Endothelial cell of umbilical vein (primary cell): ENCODE measurements around the gene LAMC2. TPM values are rescaled to one million over a fixed set of nuclear protein-coding genes. Genes with fewer than 3 reads are reported as not detected.

Source experiments
- BruUV-seq: library from RNA; stranded (reverse); fragments of 400-500 nt; replicated peaks from 2 replicates; lab custom pipeline; 2021; lab: Mats Ljungman, UMichigan
- CTCF ChIA-PET: fragments of 300-600, 350-600 bp; sonication (Branson Sonifier 250); formaldehyde crosslinking; loops from one replicate; lab custom pipeline; 2021; ENCODE audit warnings: antibody characterized with exemption, inconsistent platforms; lab: Charles Lee
- POLR2A ChIA-PET: fragments of 300-600, 350-600 bp; sonication (Branson Sonifier 250); formaldehyde crosslinking; loops from one replicate; lab custom pipeline; 2021; ENCODE audit warnings: antibody characterized with exemption, inconsistent platforms; lab: Charles Lee
- DNase-seq: peaks from one replicate; pipeline ENCODE4 v3.0.0-alpha.2; 2011; ENCODE audit warnings: low read depth, low spot score
- FAIRE-seq: peaks from 2 replicates; lab custom pipeline; 2011; peaks lifted over from hg19 to GRCh38; lab: Jason Lieb, UNC
- H2AFZ ChIP-seq: 2 replicates; pipeline ENCODE4 v1.6.0; 2012; ENCODE audit warnings: low read depth, low read length, control low read depth, inconsistent platforms
- H3K27ac ChIP-seq: 2 replicates; pipeline ENCODE4 v1.5.1; 2011; ENCODE audit warnings: low read depth, mild to moderate bottlenecking, control low read depth, low read length, moderate library complexity; ENCODE audit not compliant: insufficient read depth
- H3K27me3 ChIP-seq, 2 experiments: 2 replicates each; pipeline versions ENCODE4 v1.6.0 to v1.6.1; 2011; ENCODE audit warnings: low read length in 2 of 2, mixed read lengths in 1 of 2; ENCODE audit not compliant: control insufficient read depth in 2 of 2, insufficient read depth in 2 of 2
- H3K36me3 ChIP-seq, 2 experiments: 2 replicates in 1 of 2; 3 replicates in 1 of 2; pipeline ENCODE4 v1.5.1; 2011; ENCODE audit warnings: low read length in 2 of 2, mild to moderate bottlenecking in 1 of 2, moderate library complexity in 1 of 2; ENCODE audit not compliant: control insufficient read depth in 2 of 2, insufficient read depth in 2 of 2; ENCODE audit errors: extremely low read depth in 1 of 2
- H3K4me1 ChIP-seq: 3 replicates; pipeline ENCODE4 v1.5.1; 2011; ENCODE audit warnings: mild to moderate bottlenecking, low read length; ENCODE audit not compliant: control insufficient read depth, insufficient read depth; ENCODE audit errors: extremely low read depth
- H3K4me2 ChIP-seq: 2 replicates; pipeline ENCODE4 v1.6.1; 2011; ENCODE audit warnings: low read length, control low read depth, mixed read lengths; ENCODE audit not compliant: insufficient read depth
- H3K4me3 ChIP-seq, 3 experiments: fragments of 200-600 bp in 1 of 3; sonication (generic), shearing (Covaris generic) in 1 of 3; replicated peaks in 1 of 3; 2 replicates each; pipeline ENCODE4 v1.5.1; 2011 to 2016; ENCODE audit warnings: control low read depth in 3 of 3, low read length in 3 of 3, mild to moderate bottlenecking in 2 of 3, inconsistent platforms in 1 of 3, low read depth in 1 of 3, moderate library complexity in 1 of 3; ENCODE audit not compliant: insufficient read depth in 1 of 3
- H3K79me2 ChIP-seq: 2 replicates; pipeline ENCODE4 v1.6.0; 2012; ENCODE audit warnings: low read length, inconsistent platforms; ENCODE audit not compliant: control insufficient read depth, insufficient read depth
- H3K9ac ChIP-seq: replicated peaks from 2 replicates; pipeline ENCODE3; 2011; ENCODE audit warnings: low read length, control low read depth; ENCODE audit not compliant: insufficient read depth; ENCODE audit errors: extremely low read depth
- H3K9me1 ChIP-seq: replicated peaks from 3 replicates; pipeline ENCODE4 v1.6.0; 2011; ENCODE audit warnings: mild to moderate bottlenecking, low read length; ENCODE audit not compliant: control insufficient read depth, insufficient read depth; ENCODE audit errors: extremely low read depth
- H3K9me3 ChIP-seq: replicated peaks from 2 replicates; pipeline ENCODE4 v1.5.1; 2012; ENCODE audit warnings: low read length, inconsistent platforms; ENCODE audit not compliant: control insufficient read depth, insufficient read depth
- H4K20me1 ChIP-seq: replicated peaks from 2 replicates; pipeline ENCODE3; 2011; ENCODE audit warnings: mild to moderate bottlenecking, low read length; ENCODE audit not compliant: control insufficient read depth, insufficient read depth; ENCODE audit errors: extremely low read depth
- CTCF ChIP-seq, 2 donors: IDR thresholded peaks; 1 replicate in 1 of 2; 2 replicates in 1 of 2; pipeline ENCODE4 v1.5.1; 2011; ENCODE audit warnings: low read length in 2 of 2, mild to moderate bottlenecking in 2 of 2, moderate library complexity in 2 of 2, control low read depth in 1 of 2, inconsistent platforms in 1 of 2, low read depth in 1 of 2; ENCODE audit not compliant: insufficient read depth in 1 of 2; ENCODE audit errors: extremely low read depth in 1 of 2
- EZH2 ChIP-seq: IDR thresholded peaks from 2 replicates; pipeline ENCODE4 v1.6.1; 2012; ENCODE audit warnings: borderline replicate concordance, low read depth, mild to moderate bottlenecking, moderate library complexity, low read length, inconsistent platforms; ENCODE audit not compliant: severe bottlenecking
- FOS ChIP-seq: IDR thresholded peaks from 2 replicates; pipeline ENCODE4 v1.6.1; 2011; ENCODE audit warnings: mild to moderate bottlenecking, low read length, moderate library complexity, borderline replicate concordance; ENCODE audit not compliant: insufficient read depth
- GATA2 ChIP-seq: IDR thresholded peaks from 2 replicates; pipeline ENCODE4 v1.7.0; 2011; ENCODE audit warnings: low read depth, mild to moderate bottlenecking, moderate library complexity, mixed read lengths, low read length; ENCODE audit not compliant: insufficient read length, insufficient read depth
- JUN ChIP-seq: IDR thresholded peaks from 2 replicates; pipeline ENCODE4 v1.6.1; 2011; ENCODE audit warnings: borderline replicate concordance, low read depth; ENCODE audit not compliant: insufficient read length, insufficient read depth
- MAX ChIP-seq: IDR thresholded peaks from 2 replicates; pipeline ENCODE4 v1.6.1; 2011; ENCODE audit not compliant: insufficient read depth, insufficient read length
- MYC ChIP-seq: IDR thresholded peaks from one replicate; pipeline ENCODE4 v1.6.1; 2011; ENCODE audit warnings: mild to moderate bottlenecking, low read depth, low read length
- POLR2A ChIP-seq: IDR thresholded peaks from 2 replicates; pipeline ENCODE4 v1.6.1; 2012; ENCODE audit warnings: low read depth, mild to moderate bottlenecking, control low read depth, low read length
- POLR2AphosphoS5 ChIP-seq: IDR thresholded peaks from 2 replicates; pipeline ENCODE4 v1.6.1; 2012; ENCODE audit warnings: low read depth, mild to moderate bottlenecking, control low read depth, low read length, moderate library complexity; ENCODE audit not compliant: insufficient read depth
- dilution Hi-C: fragments of 300-500 bp; cut with MboI; formaldehyde crosslinking; loops from one replicate; pipeline ENCODE4 v1.15.0; 2019; ENCODE audit warnings: low sequenced_read_pairs; ENCODE audit not compliant: extremely low pct_ligation_motif_present
- intact Hi-C: fragments of 100-400 bp; cut with micrococcal nuclease; formaldehyde crosslinking; loops from one replicate; pipeline ENCODE4 v1.10.0; 2022
- polyA plus RNA-seq, 4 experiments: library from polyadenylated mRNA; depleted of rRNA in 3 of 4; stranded (reverse) in 3 of 4; unstranded in 1 of 4; fragments of >200 nt; gene quantifications; 2 replicates each; pipeline versions ENCODE4 v1.2.1 to v1.2.3, GENCODE V29; 2011 to 2012; ENCODE audit warnings: missing spikeins in 1 of 4
- total RNA-seq: library from RNA; stranded (reverse); gene quantifications from 2 replicates; pipeline ENCODE4 v1.2.3, GENCODE V29; 2021

LAMC2 gene
- total and polyA plus RNA-seq, 2 donors (not counting 3 experiments of a cell fraction or from before 2014, with no cell fraction given), result 0.23 to 0.82 TPM

DNA sequence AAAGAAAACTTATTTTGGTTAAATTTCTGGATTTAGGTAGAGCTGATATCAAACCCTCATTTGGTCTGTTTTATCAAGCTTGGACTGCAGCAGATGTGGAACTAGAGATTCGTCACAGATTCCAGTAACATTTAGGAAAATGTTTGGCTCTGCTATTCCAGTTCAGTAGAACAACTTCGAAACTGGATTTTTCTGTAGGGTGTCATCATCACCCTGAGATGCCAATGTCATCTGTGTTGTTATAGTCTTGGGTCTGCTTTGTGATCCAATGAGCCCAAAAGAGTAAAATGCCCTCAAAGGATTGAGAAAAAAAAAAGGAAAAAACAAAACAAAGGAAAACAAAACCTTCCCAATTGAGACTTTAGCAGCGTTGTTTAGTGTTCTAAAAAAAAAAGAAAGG is 55.4 kb downstream of the LAMC2 start:
- Histone ChIP-seq H3K27ac (no peak overlapping the region), H3K27me3 (no peaks in the 10 kb centered on the region), H3K36me3 (no peaks in the 10 kb centered on the region), H3K9ac (no peak overlapping the region), H4K20me1 (no peaks in the 10 kb centered on the region), H3K9me1 (no peaks in the 10 kb centered on the region), H3K9me3 (no peaks in the 10 kb centered on the region), H3K4me1 (peaks cover 2% of the 10 kb centered on the region), H3K79me2 (no peaks in the 10 kb centered on the region), H3K4me2 (no peak overlapping the region), H3K4me3 (no peak overlapping the region), H2AFZ (no peak overlapping the region)
- FAIRE-seq (no peak), DNase-seq (no peak)
- intact Hi-C loops (no loop called here), dilution Hi-C loops (no loop called here)
- no peak for TF ChIP-seq EZH2
- POLR2A ChIA-PET, result no interaction called here
- BruUV-seq, result no TSS peak
- CTCF ChIA-PET, result interaction anchor here (1.6 to 1.8 kb wide), 2 partner anchors 14 to 102 kb away, joined by 4 to 8 read pairs; no protein-coding TSS in a partner anchor

GRCh38 chr1:183242556-183242955 is 56.5 kb downstream of the LAMC2 start:
- Histone ChIP-seq H3K36me3 (no peaks in the 10 kb centered on the region), H3K4me1 (peaks cover 2% of the 10 kb centered on the region), H3K9ac (no peak overlapping the region), H3K4me3 (no peak overlapping the region), H3K4me2 (no peak overlapping the region), H2AFZ (no peak overlapping the region), H4K20me1 (no peaks in the 10 kb centered on the region), H3K27me3 (no peaks in the 10 kb centered on the region), H3K79me2 (no peaks in the 10 kb centered on the region), H3K9me1 (no peaks in the 10 kb centered on the region), H3K27ac (no peak overlapping the region), H3K9me3 (no peaks in the 10 kb centered on the region)
- no peak for DNase-seq
- POLR2A ChIA-PET, result interaction anchor here (0.7 kb wide), 1 partner anchor 78 kb away, joined by 4 read pairs; no protein-coding TSS in a partner anchor
- intact Hi-C loops (no loop called here), dilution Hi-C loops (no loop called here)
- no peak for FAIRE-seq
- TF ChIP-seq CTCF (IDR thresholded peaks at IDR 0.05; ENCODE audit: extremely low read depth in 1 of 2, insufficient read depth in 1 of 2, low read depth in 1 of 2, low read length in 2 of 2) (no peak), MAX (no peak), EZH2 (no peak), JUN (no peak), FOS (no peak), MYC (no peak), GATA2 (no peak), POLR2A (no peak), POLR2AphosphoS5 (no peak)
- CTCF ChIA-PET, result interaction anchor here (3.0 kb wide), 1 partner anchor 8 kb away, joined by 13 read pairs; no protein-coding TSS in a partner anchor
- BruUV-seq, result no TSS peak
